ENCODE data around the gene SFT2D1. TPM values are rescaled to one million over a fixed set of nuclear protein-coding genes. Genes with fewer than 3 reads are reported as not detected.

The SFT2D1 gene
- 10 to 100 TPM; 35.2 to 65.4 (median 50.3) TPM for total RNA-seq

GRCh38 chr6:166342349-166343149 is at the start of gene SFT2D1:
SFT2D1 (minus strand) TSS chr6:166342545; CDS start chr6:166342481, 64 bp downstream.
- no peak for TF ChIP-seq CTCF (IDR thresholded peaks at IDR 0.05; ENCODE audit: low read depth)

GRCh38 chr6:166389119-166389518 is 46.8 kb upstream of the SFT2D1 start:
- TF ChIP-seq CTCF (IDR thresholded peaks at IDR 0.05; ENCODE audit: low read depth) = no peak

- TF ChIP-seq CTCF (IDR thresholded peaks at IDR 0.05; ENCODE audit: low read depth) = no peak
Observed at GRCh38 chr6:166388290-166389004, 46.1 kb upstream of the SFT2D1 start.

- no peak for TF ChIP-seq CTCF (IDR thresholded peaks at IDR 0.05; ENCODE audit: low read depth)
Observed at GRCh38 chr6:166387642-166388289, 45.4 kb upstream of the SFT2D1 start.

- no peak for TF ChIP-seq CTCF (IDR thresholded peaks at IDR 0.05; ENCODE audit: low read depth)
Observed at GRCh38 chr6:166386111-166386510, 43.8 kb upstream of the SFT2D1 start.

- TF ChIP-seq CTCF (IDR thresholded peaks at IDR 0.05; ENCODE audit: low read depth) = no peak
Observed at GRCh38 chr6:166382933-166383801, 40.8 kb upstream of the SFT2D1 start, which contains the start of gene MPC1. MPC1 (minus strand) TSS chr6:166382940; CDS start chr6:166382876, 64 bp downstream.

All from subcutaneous adipose tissue (tissue), 4 donors.